EH (cell line): Measurements from ENCODE around the gene AMER3.
"Not testable (repeated sequence)": the region's sequence is repeated elsewhere in the genome, so short reads cannot be mapped to it uniquely, and the experiment has no call there.

Experiments used
- DNase-seq: peaks from one replicate; pipeline ENCODE4 v3.0.0-alpha.2; 2015; ENCODE audit warnings: low read depth

Gene AMER3, protein sequence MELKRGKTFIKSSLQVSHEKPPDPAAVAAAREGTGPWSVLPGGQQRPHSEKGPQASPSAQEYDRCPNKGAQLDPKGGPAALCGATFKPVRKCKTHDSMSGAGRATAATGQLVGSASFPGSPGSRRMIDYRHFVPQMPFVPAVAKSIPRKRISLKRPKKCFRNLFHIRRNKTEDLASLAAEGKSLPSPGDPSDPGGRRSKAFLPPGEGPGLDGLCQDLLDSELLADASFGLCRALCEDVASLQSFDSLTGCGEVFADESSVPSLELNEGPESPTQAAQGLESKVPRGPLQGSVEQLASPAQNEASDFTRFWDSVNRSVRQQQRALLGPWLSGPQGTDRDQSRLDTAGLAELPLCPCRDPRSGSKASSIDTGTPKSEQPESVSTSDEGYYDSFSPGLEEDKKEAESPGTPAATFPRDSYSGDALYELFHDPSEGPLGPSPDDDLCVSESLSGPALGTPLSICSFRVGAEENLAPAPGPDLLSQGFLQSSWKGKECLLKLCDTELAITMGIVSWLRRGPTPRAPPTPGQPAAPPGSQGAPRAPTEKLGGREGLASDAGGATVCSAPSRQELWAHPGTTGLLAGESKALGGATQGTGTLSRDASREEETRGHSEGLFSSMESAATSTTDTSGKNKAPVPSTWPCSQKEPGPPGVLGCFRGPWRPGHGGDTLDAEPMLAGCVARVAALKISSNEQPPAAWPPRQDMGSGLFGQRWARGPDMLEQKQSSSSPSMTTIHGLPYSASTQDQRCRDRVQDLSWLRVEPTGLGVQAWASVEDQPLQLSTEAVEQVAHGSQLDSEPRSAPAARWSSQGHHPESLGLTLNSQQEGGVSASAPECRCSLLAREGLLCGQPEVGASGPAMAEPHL

DNA sequence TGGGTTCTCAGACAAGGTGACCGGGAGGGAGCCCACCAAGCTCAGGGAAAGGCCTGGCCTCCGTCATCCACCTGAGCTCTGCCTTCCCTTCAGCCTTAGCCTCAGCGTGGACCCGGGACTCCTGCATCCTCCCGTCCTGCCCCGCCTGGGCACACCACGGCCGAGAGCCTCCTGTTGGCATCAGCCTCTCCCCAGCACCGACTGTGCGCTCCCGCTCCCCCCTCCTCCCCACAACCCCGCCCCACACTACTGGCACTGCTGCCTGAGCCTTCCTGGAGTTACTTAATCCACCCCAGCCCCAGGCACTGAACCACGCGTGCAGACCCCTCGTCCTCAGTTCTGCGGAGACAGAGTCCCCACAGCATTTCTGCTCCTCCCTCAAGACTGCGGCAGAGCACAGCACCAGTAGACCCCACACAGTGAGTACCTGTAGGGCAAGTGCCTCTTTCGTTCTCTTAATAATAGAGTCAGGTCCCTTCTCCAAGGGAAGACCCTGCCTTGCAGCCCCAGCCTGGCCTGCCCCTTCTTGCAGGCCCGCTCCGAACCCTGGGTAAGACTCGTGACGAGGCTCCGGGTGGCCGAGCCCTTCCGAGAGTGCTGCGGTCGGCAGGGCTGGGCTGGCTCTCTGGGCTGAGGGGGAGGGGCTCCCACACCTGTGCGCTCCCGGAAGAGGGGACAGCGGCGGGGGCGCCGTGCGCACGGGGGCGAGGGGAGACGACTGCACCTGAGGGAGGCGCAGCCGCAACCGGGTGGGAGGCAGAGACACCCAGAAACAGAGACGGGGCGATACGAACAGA, at the start of gene AMER3:
Gene AMER3, plus strand, starts transcription at position 285 of the 797 bp plus-strand sequence. CDS start 6,533 bp downstream, outside the sequence.
- DNase-seq, result no peak

- DNase-seq, result not testable (repeated sequence)
These were observed 40.5 kb upstream of the AMER3 start for GRCh38 chr2:130714795-130715194.

GRCh38 chr2:130720036-130720435, 35.3 kb upstream of the AMER3 start:
- DNase-seq, result no peak

GRCh38 chr2:130720528-130720927, 34.8 kb upstream of the AMER3 start:
- DNase-seq, result no peak

DNA sequence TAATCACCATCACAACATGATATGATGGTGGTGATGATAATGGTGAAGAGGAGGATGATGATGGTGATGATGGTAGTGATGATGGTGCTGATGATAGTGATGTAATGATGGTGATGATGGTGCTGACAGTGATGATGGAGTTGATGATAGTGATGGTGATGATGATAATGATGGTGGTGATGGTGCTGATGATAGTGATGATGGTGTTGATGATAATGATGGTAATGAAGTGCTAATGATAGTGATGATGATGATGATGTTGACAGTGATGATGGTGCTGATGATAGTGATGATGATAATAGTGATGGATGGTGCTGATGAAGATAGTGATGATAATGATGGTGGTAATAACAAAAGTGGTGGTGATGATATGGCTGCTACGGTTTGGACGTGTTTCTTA, 30.9 kb upstream of the AMER3 start:
- no peak for DNase-seq

- no peak for DNase-seq
These were observed 28.6 kb upstream of the AMER3 start for GRCh38 chr2:130726614-130727180.

GRCh38 chr2:130727286-130727924, 27.9 kb upstream of the AMER3 start:
- peak; percentile 76 for DNase-seq

DNA sequence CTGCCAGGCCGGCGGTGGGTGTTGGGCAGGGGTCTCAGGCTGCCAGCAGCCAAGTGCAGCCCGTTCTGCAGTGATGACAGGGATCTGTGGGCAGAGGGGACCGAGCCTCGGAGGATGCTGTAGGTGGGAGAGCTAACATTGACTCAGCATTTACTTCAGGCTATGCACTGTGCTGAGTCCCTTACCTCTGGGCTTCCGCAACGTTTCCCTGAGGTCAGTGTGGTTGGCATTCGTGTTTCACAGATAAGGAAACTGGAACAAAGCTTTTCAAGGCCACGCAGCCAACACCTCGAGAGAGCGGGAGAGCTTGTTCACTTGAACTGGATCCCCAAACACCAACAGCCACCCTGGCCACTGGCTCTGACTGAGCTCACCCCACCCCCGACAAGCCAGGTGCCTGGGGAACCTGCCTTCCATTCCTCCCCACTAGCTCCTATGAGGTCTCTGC, 27.3 kb upstream of the AMER3 start:
- DNase-seq, result no peak

DNA sequence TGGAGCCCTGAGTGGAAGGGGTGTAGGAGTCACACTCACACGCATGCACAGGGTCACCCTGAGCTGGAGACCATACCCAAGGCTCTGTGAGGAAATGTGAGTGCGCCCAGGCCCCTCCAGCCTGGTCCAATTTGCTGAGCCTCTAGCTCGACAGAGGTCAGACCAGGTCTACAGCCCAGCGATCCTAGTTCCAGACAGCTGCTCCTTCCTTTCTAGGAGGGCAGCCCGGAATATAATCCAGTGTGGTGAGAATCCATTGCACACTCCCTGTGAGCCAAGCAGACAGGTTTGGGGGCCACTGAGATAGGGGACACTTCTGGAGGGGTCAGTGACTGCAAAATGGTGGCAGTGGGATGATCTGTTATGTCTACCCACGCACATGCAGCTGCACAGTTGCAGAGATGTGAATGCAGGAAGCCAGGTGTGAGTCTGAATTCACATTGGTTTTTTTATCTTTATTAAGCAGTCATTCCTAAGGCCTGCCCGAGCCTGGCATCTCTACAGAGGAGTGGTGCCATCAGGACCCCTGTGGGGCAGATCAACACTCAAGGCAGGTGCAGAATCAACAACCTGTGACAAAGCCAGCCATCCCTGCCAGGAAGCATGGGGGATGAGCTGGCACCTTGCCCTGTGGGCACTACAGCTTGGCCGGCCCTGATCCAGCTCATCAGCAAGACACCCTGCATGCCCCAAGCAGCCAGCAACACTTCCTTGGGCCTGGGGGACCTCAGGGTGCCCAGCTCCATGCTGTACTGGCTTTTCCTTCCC, 26.6 kb upstream of the AMER3 start, which contains the start of gene GPR148:
Gene GPR148, plus strand, starts transcription at position 522 of the 768 bp plus-strand sequence. Its CDS starts 82 bp downstream, at position 604.
- DNase-seq, result no peak

- DNase-seq, result no peak
These were observed 25.7 kb upstream of the AMER3 start for GRCh38 chr2:130729322-130730299.

GRCh38 chr2:130732257-130732656, 23.1 kb upstream of the AMER3 start:
- not testable (repeated sequence) for DNase-seq

DNA sequence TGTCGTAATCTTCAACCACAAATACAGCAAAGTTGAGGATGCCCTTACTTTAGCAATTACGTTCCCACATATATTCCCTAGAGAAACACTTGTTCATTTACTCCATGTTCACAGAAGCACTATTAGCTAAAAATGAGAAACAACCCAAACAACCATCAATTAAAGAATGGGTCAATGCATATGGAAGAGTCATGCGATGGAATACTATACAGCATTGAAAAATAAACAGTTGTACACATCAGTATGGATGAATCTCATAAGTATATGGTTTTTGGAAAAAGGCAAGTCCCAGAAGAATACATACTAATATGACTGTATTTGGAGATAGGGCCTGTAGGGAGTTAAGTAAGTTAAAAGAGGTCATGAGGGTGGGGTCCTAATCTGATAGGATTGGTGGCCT, 20.1 kb upstream of the AMER3 start:
- no peak for DNase-seq

- no peak for DNase-seq
These were observed 18.9 kb upstream of the AMER3 start for GRCh38 chr2:130736487-130736886.

GRCh38 chr2:130737592-130737991, 17.7 kb upstream of the AMER3 start:
- DNase-seq, result no peak

- DNase-seq, result no peak
These were observed 14.7 kb upstream of the AMER3 start for GRCh38 chr2:130740671-130741070.

DNA sequence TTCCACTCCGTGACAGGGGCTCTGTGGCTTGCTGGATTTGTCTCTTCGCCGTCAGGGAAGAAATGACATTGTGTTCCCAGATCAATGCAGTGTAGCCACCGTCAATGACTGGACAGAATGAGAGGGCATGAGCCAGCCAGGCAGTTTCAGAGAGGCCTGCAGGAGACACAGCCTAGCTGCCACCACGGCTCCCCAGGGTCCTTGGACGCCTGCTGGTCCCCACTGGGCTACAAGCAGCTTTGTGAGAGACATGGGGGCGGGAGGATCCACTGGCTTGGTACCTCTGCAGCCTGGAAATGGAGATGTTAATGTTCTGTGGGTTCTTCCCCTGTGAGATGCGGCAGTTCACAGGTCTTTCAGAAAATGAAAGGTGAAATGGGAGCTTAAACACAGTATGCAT, 12.1 kb upstream of the AMER3 start:
- DNase-seq, result no peak

DNA sequence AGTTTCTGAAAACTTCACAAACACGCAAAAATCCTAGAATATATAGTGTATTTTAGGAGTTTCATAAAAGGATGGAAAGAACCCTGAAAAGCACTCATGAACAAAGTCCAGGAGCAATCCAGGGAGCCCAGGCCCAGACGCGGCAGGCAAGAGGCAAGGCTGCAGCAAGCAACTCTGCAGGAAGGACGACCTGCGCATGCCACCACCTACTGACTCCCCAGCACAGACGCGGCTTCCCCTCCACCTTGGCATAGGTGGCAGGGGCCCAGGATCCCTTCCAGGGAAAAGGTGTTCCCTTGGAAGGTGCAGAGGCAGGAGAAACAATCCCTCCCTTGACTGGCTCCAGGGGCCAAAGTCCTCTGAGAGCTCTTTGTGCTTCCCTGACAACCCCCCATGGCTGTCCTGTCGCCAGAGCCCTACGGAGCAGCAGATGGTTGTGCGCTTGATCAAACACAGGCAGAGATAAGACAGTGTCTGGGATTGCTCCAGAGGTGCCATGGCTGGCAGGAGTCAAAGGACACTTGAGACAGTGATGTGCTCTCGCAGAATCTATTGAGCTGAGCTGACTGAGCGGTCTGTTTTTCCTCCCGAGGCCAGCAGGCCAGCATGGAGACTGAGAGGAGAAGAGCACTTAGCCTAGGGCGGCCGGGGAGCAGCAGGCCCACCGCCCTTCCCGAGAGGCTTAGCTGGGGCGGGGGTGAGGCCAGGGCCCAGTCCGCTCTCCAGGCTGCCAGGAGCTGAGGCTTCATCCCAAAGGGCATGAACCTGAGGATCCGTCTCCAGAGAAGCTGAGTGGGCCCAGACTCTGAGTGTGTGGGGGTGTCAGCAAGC, 10.8 kb upstream of the AMER3 start:
- DNase-seq, result no peak

DNA sequence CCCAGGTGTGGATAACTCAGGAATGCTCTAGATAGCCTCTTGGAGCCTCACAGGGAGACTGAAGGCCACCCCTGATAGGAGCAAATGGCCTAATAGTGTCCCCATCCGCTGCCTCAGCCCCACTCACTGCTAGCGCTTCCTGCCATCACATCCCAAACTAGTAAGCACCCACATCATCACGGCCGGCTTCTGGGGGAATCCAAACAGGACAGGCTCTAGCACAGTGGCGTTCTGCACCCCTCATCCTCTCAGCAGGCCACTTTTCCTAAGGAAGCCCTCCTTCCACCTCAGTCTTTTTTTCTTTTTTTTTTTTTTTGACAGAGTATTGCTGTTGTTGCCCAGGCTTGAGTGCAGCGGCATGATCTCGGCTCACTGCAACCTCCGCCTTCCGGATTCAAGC, 6.3 kb upstream of the AMER3 start:
- no peak for DNase-seq
